K562 (cell line): ENCODE measurements around the gene ZKSCAN1. TPM values are rescaled to one million over a fixed set of nuclear protein-coding genes. Genes with fewer than 3 reads are reported as not detected.
A peak's percentile ranks its signal among the peaks of the same experiment; 100 is the strongest.

Source experiments
- ATAC-seq: fragments of 200-7000 bp; cut with Tn5 transposase; 3 replicates; pipeline ENCODE4 v1.9.1; 2020; ENCODE audit warnings: moderate library complexity
- BruUV-seq: library from RNA; stranded (reverse); fragments of 400-500 nt; replicated peaks from 2 replicates; lab custom pipeline; 2021; lab: Mats Ljungman, UMichigan
- CTCF ChIA-PET: fragments of 300-600 bp; formaldehyde crosslinking; extraction: SDS; loops from one replicate; lab custom pipeline; 2021; ENCODE audit warnings: low intra/inter-chr PET ratio; lab: Yijun Ruan, JAX
- POLR2A ChIA-PET: fragments of 300-600, 350-650 bp; sonication (Branson Sonifier 250); formaldehyde crosslinking; extraction: SDS; loops from one replicate; lab custom pipeline; 2021; ENCODE audit warnings: antibody characterized with exemption, inconsistent platforms; lab: Yijun Ruan, JAX
- DNase-seq, 4 experiments: peaks; one replicate each; pipeline versions ENCODE4 v3.0.0 to v3.0.0-alpha.2; 2011 to 2018; ENCODE audit warnings: low spot score in 3 of 4, mixed read lengths in 3 of 4; ENCODE audit errors: extremely low read depth in 1 of 4
- FAIRE-seq: peaks from 2 replicates; lab custom pipeline; 2011; peaks lifted over from hg19 to GRCh38; lab: Jason Lieb, UNC
- H2AFZ ChIP-seq: 2 replicates; pipeline ENCODE4 v1.6.0; 2011; ENCODE audit warnings: low read depth, low read length, control low read depth, inconsistent platforms
- H3K27ac ChIP-seq: fragments of 200-600 bp; 3 replicates; pipeline ENCODE4 v1.8.0; 2011; ENCODE audit warnings: low read depth, mild to moderate bottlenecking, control low read depth, inconsistent platforms, low read length, moderate library complexity, mixed read lengths; ENCODE audit errors: extremely low read depth
- H3K27me3 ChIP-seq, 2 experiments: fragments of 300-600 bp in 1 of 2; 2 replicates in 1 of 2; 3 replicates in 1 of 2; pipeline versions ENCODE4 v1.6.0 to v1.8.0; 2011; ENCODE audit warnings: inconsistent platforms in 2 of 2, low read length in 2 of 2, mild to moderate bottlenecking in 1 of 2, mixed read lengths in 1 of 2, moderate library complexity in 1 of 2; ENCODE audit not compliant: control insufficient read depth in 2 of 2, insufficient read depth in 2 of 2
- H3K36me3 ChIP-seq: fragments of 300-600 bp; 3 replicates; pipeline ENCODE4 v1.8.0; 2011; ENCODE audit warnings: mild to moderate bottlenecking, low read length, inconsistent platforms; ENCODE audit not compliant: control insufficient read depth, insufficient read depth
- H3K4me1 ChIP-seq, 2 experiments: fragments of 200-600 bp in 1 of 2; replicated peaks in 1 of 2; 2 replicates in 1 of 2; 3 replicates in 1 of 2; pipeline versions ENCODE4 v1.5.1 to v1.8.0; 2011; ENCODE audit warnings: inconsistent platforms in 2 of 2, low read length in 2 of 2, mild to moderate bottlenecking in 1 of 2, mixed read lengths in 1 of 2, moderate library complexity in 1 of 2; ENCODE audit not compliant: control insufficient read depth in 2 of 2, insufficient read depth in 2 of 2
- H3K4me2 ChIP-seq: 2 replicates; pipeline ENCODE4 v1.6.1; 2011; ENCODE audit warnings: low read length, control low read depth, inconsistent platforms, mixed read lengths; ENCODE audit not compliant: insufficient read depth
- H3K4me3 ChIP-seq: fragments of 200-600 bp; sonication (generic), shearing (Covaris generic); 2 replicates; pipeline ENCODE4 v1.5.1; 2016; ENCODE audit warnings: control low read depth, inconsistent platforms
- H3K79me2 ChIP-seq: fragments of 200-600 bp; 3 replicates; pipeline ENCODE4 v1.8.0; 2011; ENCODE audit warnings: low read length, inconsistent platforms; ENCODE audit not compliant: control insufficient read depth, insufficient read depth
- H3K9ac ChIP-seq, 2 experiments: 2 replicates each; pipeline versions ENCODE4 v1.6.0 to v1.6.1; 2011; ENCODE audit warnings: low read depth in 2 of 2, low read length in 2 of 2, control low read depth in 1 of 2, inconsistent platforms in 1 of 2, mild to moderate bottlenecking in 1 of 2, mixed read lengths in 1 of 2; ENCODE audit not compliant: insufficient read depth in 1 of 2
- H3K9me1 ChIP-seq: one replicate; pipeline ENCODE4 v1.6.0; 2011; ENCODE audit warnings: inconsistent platforms, mild to moderate bottlenecking, low read length, moderate library complexity; ENCODE audit not compliant: control insufficient read depth, insufficient read depth
- H3K9me3 ChIP-seq: replicated peaks from 2 replicates; pipeline ENCODE4 v1.5.1; 2011; ENCODE audit warnings: low read depth, low read length, inconsistent platforms; ENCODE audit not compliant: control insufficient read depth, insufficient read depth
- H4K20me1 ChIP-seq: replicated peaks from 2 replicates; pipeline ENCODE4 v1.6.1; 2011; ENCODE audit warnings: low read length, inconsistent platforms, mixed read lengths; ENCODE audit not compliant: control insufficient read depth, insufficient read depth
- RNF219 ChIP-seq: fragments of 250-450 bp; sonication (Bioruptor Pico); IDR thresholded peaks from 2 replicates; pipeline ENCODE4 v1.5.0; 2022; ENCODE audit warnings: mild to moderate bottlenecking
- SLC30A9 ChIP-seq: fragments of 250-450 bp; sonication (Bioruptor Pico); IDR thresholded peaks from 2 replicates; pipeline ENCODE4 v1.8.0; 2022; ENCODE audit warnings: mild to moderate bottlenecking, moderate library complexity
- SRSF9 ChIP-seq: fragments of 200-400 bp; formaldehyde crosslinking; IDR thresholded peaks from 2 replicates; pipeline ENCODE4 v1.6.1; 2017; ENCODE audit warnings: low read depth, low read length, borderline replicate concordance
- TBP ChIP-seq: optimal IDR thresholded peaks from 2 replicates; pipeline ENCODE3; 2011; ENCODE audit warnings: low read depth, low read length, improper control_type of control experiment
- TCFL5 ChIP-seq: fragments of 250-450 bp; sonication (Bioruptor Pico); conservative IDR thresholded peaks from 2 replicates; pipeline ENCODE4 v1.6.1; 2021; ENCODE audit warnings: mild to moderate bottlenecking, moderate library complexity, matching md5 sums
- ZNF133 ChIP-seq: fragments of 250-450 bp; sonication (Bioruptor Pico); IDR thresholded peaks from 2 replicates; pipeline ENCODE4 v1.4.0; 2020; ENCODE audit warnings: mild to moderate bottlenecking
- ZNF398 ChIP-seq: fragments of 250-450 bp; sonication (Bioruptor Pico); IDR thresholded peaks from 2 replicates; pipeline ENCODE4 v1.8.0; 2021; ENCODE audit warnings: moderate library complexity, mild to moderate bottlenecking, inconsistent platforms
- WGBS: fragments of 100-300 bp; shearing (Covaris generic); methylation state at CpG from one replicate; pipeline ENCODE4 v1.1.6; 2016; ENCODE audit warnings: low coverage, mixed read lengths; ENCODE audit not compliant: insufficient coverage; ENCODE audit errors: missing lambda C conversion rate; 5-methylcytosine and 5-hydroxymethylcytosine counted together
- in situ Hi-C: fragments of 300-500 bp; cut with MboI; formaldehyde crosslinking; loops from 4 replicates; pipeline ENCODE4 v1.15.0; 2018; ENCODE audit warnings: inconsistent platforms, mixed read lengths
- intact Hi-C: fragments of 100-400 bp; cut with micrococcal nuclease; formaldehyde crosslinking; loops from 2 replicates; pipeline ENCODE4 v1.14.2; 2022
- polyA plus RNA-seq, 8 experiments: library from polyadenylated mRNA; depleted of rRNA in 4 of 8; stranded (reverse) in 5 of 8; unstranded in 3 of 8; fragments of >200 nt; fragmentation: Nextera tagmentation in 2 of 8; fragmentation: Illumina TruSeq in 1 of 8; extraction: Ambion mirVana in 2 of 8; extraction: Trizol in 1 of 8; gene quantifications; 2 replicates each; pipeline versions ENCODE4 v1.2.1 to v1.2.3, GENCODE V29; 2011 to 2014; ENCODE audit warnings: inconsistent platforms in 1 of 8, missing spikeins in 1 of 8
- total RNA-seq, 7 experiments: library from RNA; depleted of rRNA in 6 of 7; stranded (reverse); fragments of >200 nt in 6 of 7; fragmentation: Illumina TruSeq in 2 of 7; extraction: Trizol in 2 of 7; gene quantifications; 2 replicates each; pipeline versions ENCODE4 v1.2.1 to v1.2.3, GENCODE V29; 2011 to 2021; ENCODE audit warnings: low replicate concordance in 1 of 7

ZKSCAN1 gene
- total and polyA plus RNA-seq, 9 of the 15 experiments (the other 6 are each of a cell fraction or from before 2014, with no cell fraction given): 5.3 to 43.0 (median 23.2) TPM

- intact Hi-C loops (no loop called here), in situ Hi-C loops (no loop called here)
- no peak overlapping the region for H3K4me3 ChIP-seq
- no peaks in the 10 kb centered on the region for H4K20me1 ChIP-seq
- 94% methylated on average over 7 of the region's 7 CpGs for WGBS
- H3K4me2 ChIP-seq: no peak overlapping the region
- H3K9me1 ChIP-seq: peaks cover 4% of the 10 kb centered on the region
- H3K36me3 ChIP-seq: peaks cover 60% of the 10 kb centered on the region
- H3K9me3 ChIP-seq: peaks cover 18% of the 10 kb centered on the region
- no peak for TF ChIP-seq SRSF9
- peaks cover 50% of the 10 kb centered on the region for H3K79me2 ChIP-seq
- BruUV-seq: no TSS peak
- no peaks in the 10 kb centered on the region for H3K27me3 ChIP-seq
- DNase-seq (no peak), ATAC-seq (no peak), FAIRE-seq (no peak)
- H3K9ac ChIP-seq: peak overlapping the region in 1 of 2 experiments; percentile 53; a peak in 1 of 4 replicates
- no peak overlapping the region for H3K27ac ChIP-seq
- ChIA-PET POLR2A (interaction anchor here (0.5 to 4.4 kb wide), 6 partner anchors 8 to 21 kb away, joined by 3 to 17 read pairs (median 4); partner anchors contain the start of gene COPS6), CTCF (no interaction called here)
- H2AFZ ChIP-seq: no peak overlapping the region
- peaks cover 10 to 26% of the 10 kb centered on the region in 2 experiments; a peak in 4 of 5 replicates for H3K4me1 ChIP-seq
These were observed 63.7 kb downstream of the ZKSCAN1 start for GRCh38 chr7:100079024-100079560.

GRCh38 chr7:100080907-100081534 lies 65.6 kb downstream of the ZKSCAN1 start:
- peak overlapping the region; percentile 92 to 98 for H3K9ac ChIP-seq
- ATAC-seq (peak; percentile 33; the same call in 1 of the 3 replicates), FAIRE-seq (no peak), DNase-seq (peak in 1 of 4 experiments; percentile 35)
- intact Hi-C loops: loop anchor here (1.0 to 5.0 kb wide), 5 partner anchors 32 to 168 kb away; partner anchors contain the start of gene ZSCAN21
- H3K4me1 ChIP-seq: peaks cover 10 to 26% of the 10 kb centered on the region in 2 experiments; a peak in 4 of 5 replicates
- H3K27ac ChIP-seq: peak overlapping the region; percentile 77
- H3K27me3 ChIP-seq: no peaks in the 10 kb centered on the region
- ChIA-PET CTCF (interaction anchor here (0.7 to 2.2 kb wide), 3 partner anchors 65 to 168 kb away, joined by 3 to 8 read pairs (median 5); no protein-coding TSS in a partner anchor), POLR2A (interaction anchor here (0.6 to 4.4 kb wide), 6 partner anchors 10 to 325 kb away, joined by 3 to 17 read pairs (median 4); partner anchors contain the start of genes AP4M1 and MCM7)
- BruUV-seq: TSS peak; percentile 46
- H3K36me3 ChIP-seq: peaks cover 40% of the 10 kb centered on the region
- in situ Hi-C loops: no loop called here
- peak overlapping the region; percentile 67 for H3K4me3 ChIP-seq
- peaks cover 4% of the 10 kb centered on the region for H3K9me1 ChIP-seq
- H3K4me2 ChIP-seq: peak overlapping the region; percentile 99
- peaks cover 4% of the 10 kb centered on the region; the same call in 1 of the 2 replicates for H3K9me3 ChIP-seq
- H2AFZ ChIP-seq: peak overlapping the region; percentile 58; the same call in 1 of the 2 replicates
- no peaks in the 10 kb centered on the region for H4K20me1 ChIP-seq
- 1% methylated on average over 34 of the region's 34 CpGs for WGBS
- H3K79me2 ChIP-seq: peaks cover 50% of the 10 kb centered on the region
- no peak for TF ChIP-seq ZNF133 (CRISPR knock-in tag)
- no peak for TF ChIP-seq RNF219 (CRISPR knock-in tag)
- TF ChIP-seq TBP: no peak
- no peak for TF ChIP-seq ZNF398 (CRISPR knock-in tag)
- TF ChIP-seq TCFL5 (CRISPR knock-in tag): no peak
- TF ChIP-seq SLC30A9 (CRISPR knock-in tag): no peak
